ENCODE measurements around the gene ANKRD18B. TPM values are rescaled to one million over a fixed set of nuclear protein-coding genes. Genes with fewer than 3 reads are reported as not detected.
"Not testable (repeated sequence)": the region's sequence is repeated elsewhere in the genome, so short reads cannot be mapped to it uniquely, and the experiment has no call there.

ANKRD18B gene
- 0.65 and 1.1 TPM in 2 replicates for total RNA-seq

DNA sequence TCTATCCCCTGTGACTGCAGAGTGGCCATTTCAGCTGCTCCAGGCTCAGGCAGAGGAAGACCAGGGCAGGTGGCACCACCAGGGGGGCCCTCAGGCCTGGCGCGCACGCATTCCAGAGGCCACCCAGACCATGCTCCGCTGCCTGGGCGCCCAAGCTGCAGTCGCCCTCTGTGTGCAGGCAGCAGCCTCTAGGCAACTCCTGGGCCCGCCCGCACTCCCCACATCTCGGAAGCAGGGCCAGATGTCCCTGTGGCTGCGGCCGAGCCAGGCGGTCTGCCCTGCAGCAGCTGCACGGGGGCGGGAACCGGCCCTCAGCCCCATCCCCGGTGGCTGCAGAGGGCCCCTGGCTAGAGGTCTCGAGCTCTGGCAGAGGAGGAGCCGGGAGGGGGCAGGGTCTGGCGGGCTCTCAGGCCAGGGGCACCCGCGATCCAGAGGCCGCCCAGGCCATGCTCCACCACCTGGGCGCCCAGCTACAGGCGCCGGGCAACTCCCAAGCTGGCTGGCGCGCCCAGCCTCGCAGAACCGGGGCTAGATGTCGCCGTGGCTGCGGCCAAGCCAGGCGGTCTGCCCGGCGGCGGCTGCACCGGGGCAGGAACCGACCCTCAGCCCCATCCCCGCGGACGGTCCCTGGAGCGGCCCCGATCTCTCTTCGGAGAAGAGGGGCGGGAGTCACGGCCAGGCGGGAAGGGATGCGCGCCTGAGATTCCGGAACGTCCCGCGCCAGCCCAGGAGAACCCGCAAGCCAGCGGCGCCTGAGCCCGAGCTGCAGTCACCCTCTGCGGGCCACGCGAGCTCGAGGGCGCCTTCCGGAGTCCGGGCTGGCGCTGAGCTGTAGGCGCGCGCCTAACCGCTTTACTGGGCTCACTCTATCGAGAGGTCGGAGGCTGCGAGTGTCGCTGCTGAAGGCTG lies at the start of gene ANKRD18B:
Gene ANKRD18B, plus strand, starts transcription at position 855 of the 909 bp plus-strand sequence. CDS start 239 bp downstream, outside the sequence.
- H3K36me3 Mint-ChIP-seq (ENCODE audit: low read depth); H3K4me1 Mint-ChIP-seq; intact Hi-C loops (cut with micrococcal nuclease); H3K9me3 Mint-ChIP-seq: not testable (repeated sequence)
- DNase-seq: peak; percentile 88
- peak within 1 kb of the TSS; percentile 88 for H3K4me3 Mint-ChIP-seq
- H3K27ac Mint-ChIP-seq: peak within 1 kb of the TSS; percentile 72
- H3K27me3 Mint-ChIP-seq: peaks cover 60% of the 10 kb centered on the region

DNA sequence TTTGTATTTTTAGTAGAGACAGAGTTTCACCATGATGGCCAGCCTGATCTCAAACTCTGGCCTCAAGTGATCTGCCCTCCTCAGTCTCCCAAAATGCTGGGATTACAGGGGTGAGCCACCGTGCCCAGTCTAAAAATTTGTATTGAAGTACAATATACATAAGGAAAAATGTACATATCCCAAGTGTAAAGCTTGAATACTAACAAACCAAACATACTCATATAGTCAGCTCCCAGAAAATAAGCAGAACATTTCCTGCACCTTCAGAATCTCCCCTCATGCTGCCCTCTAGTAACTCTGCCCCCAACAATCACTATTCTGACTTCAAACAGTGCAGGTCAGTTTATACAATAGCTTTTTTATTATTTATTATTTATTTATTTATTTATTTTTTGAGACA lies 48.7 kb upstream of the ANKRD18B start:
- Mint-ChIP-seq H3K27ac (no peak overlapping the region), H3K36me3 (ENCODE audit: low read depth) (peaks cover 28% of the 10 kb centered on the region), H3K4me1 (peaks cover 15% of the 10 kb centered on the region), H3K27me3 (no peaks in the 10 kb centered on the region), H3K9me3 (no peaks in the 10 kb centered on the region), H3K4me3 (no peak overlapping the region)
- intact Hi-C loops (cut with micrococcal nuclease): no loop called here
- no peak for DNase-seq

DNA sequence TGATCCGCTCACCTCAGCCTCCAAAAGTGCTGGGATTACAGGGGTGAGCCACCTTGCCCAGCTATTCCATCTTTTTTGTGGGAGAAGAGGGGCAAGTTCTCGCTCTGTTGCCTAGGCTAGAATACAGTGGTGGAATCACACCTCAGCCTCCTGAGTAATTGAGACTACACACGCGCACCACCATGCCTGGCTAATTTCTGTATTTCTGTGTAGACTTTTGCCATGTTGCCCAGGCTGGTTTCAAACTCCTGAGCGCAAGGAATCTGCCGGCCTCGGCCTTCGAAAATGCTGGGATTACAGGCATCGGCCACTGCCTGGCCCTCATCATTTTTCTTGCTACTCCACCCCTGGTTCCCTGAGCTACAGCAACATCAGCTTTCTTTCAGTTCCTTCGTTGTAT lies 47.5 kb upstream of the ANKRD18B start:
- peaks cover 11% of the 10 kb centered on the region for H3K4me1 Mint-ChIP-seq
- H3K27ac Mint-ChIP-seq: no peak overlapping the region
- peaks cover 20% of the 10 kb centered on the region for H3K36me3 Mint-ChIP-seq (ENCODE audit: low read depth)
- H3K27me3 Mint-ChIP-seq: no peaks in the 10 kb centered on the region
- no peak overlapping the region for H3K4me3 Mint-ChIP-seq
- no peaks in the 10 kb centered on the region for H3K9me3 Mint-ChIP-seq
- intact Hi-C loops (cut with micrococcal nuclease): no loop called here
- DNase-seq: no peak

- H3K4me1 Mint-ChIP-seq: no peaks in the 10 kb centered on the region
- intact Hi-C loops (cut with micrococcal nuclease): no loop called here
Measured at GRCh38 chr9:33480106-33480505, 43.9 kb upstream of the ANKRD18B start.

DNA sequence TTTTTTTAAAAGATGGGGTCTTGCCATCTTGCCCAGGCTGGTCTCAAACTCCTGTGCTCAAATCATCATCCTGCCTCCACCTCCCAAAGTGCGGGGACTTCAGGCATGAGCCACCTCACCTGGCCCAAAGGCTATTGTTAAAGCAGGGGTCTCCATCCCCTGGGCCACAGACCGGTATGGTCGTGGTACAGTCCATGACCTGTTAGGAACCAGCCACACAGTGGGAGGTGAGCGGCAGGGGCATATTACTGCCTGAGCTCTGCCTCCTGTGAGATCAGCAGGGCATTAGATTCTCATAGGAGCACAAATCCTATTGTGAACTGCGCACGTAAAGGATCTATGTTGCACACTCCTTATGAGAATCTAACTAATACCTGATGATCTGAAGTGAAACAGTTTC lies 43.1 kb upstream of the ANKRD18B start:
- peaks cover 3% of the 10 kb centered on the region for H3K27me3 Mint-ChIP-seq
- H3K27ac Mint-ChIP-seq: no peak overlapping the region
- intact Hi-C loops (cut with micrococcal nuclease): no loop called here
- H3K4me3 Mint-ChIP-seq: no peak overlapping the region
- no peaks in the 10 kb centered on the region for H3K36me3 Mint-ChIP-seq (ENCODE audit: low read depth)
- no peaks in the 10 kb centered on the region for H3K4me1 Mint-ChIP-seq
- no peak for DNase-seq
- no peaks in the 10 kb centered on the region for H3K9me3 Mint-ChIP-seq

More at GRCh38 chr9:33480106-33480505, 43.9 kb upstream of the ANKRD18B start:
- Mint-ChIP-seq H3K27me3 (peaks cover under 1% of the 10 kb centered on the region), H3K4me3 (no peak overlapping the region), H3K9me3 (no peaks in the 10 kb centered on the region), H3K27ac (no peak overlapping the region), H3K36me3 (ENCODE audit: low read depth) (no peaks in the 10 kb centered on the region)
- no peak for DNase-seq

DNA sequence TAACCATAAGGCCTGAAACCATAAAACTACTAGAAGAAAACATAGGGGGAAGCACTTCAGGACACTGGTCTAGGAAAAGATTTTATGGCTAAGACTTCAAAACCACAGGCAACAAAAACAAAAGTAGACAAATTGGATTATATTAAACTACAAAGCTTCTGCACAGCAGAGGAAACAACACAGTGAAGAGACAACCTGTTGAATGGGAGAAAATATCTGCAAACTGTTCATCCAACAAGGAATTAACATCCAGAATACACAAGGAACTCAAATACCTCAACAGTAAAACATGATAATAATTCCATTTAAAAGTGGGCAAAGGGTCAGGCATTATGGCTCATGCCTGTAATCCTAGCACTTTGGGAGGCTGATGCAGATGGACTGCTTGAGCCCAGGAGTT lies 38.7 kb upstream of the ANKRD18B start:
- intact Hi-C loops (cut with micrococcal nuclease): not testable (repeated sequence)

GRCh38 chr9:33489066-33489465 lies 35.0 kb upstream of the ANKRD18B start:
- DNase-seq: no peak
- no peak overlapping the region for H3K27ac Mint-ChIP-seq
- no peak overlapping the region for H3K4me3 Mint-ChIP-seq
- H3K27me3 Mint-ChIP-seq: peaks cover 15% of the 10 kb centered on the region
- intact Hi-C loops (cut with micrococcal nuclease): no loop called here
- no peaks in the 10 kb centered on the region for H3K36me3 Mint-ChIP-seq (ENCODE audit: low read depth)
- H3K9me3 Mint-ChIP-seq: no peaks in the 10 kb centered on the region
- H3K4me1 Mint-ChIP-seq: no peaks in the 10 kb centered on the region

More for the DNA sequence above, 38.7 kb upstream of the ANKRD18B start:
- H3K4me1 Mint-ChIP-seq; DNase-seq; H3K9me3 Mint-ChIP-seq; H3K27ac Mint-ChIP-seq; H3K36me3 Mint-ChIP-seq (ENCODE audit: low read depth); H3K4me3 Mint-ChIP-seq: not testable (repeated sequence)
- peaks cover 13% of the 10 kb centered on the region for H3K27me3 Mint-ChIP-seq

DNA sequence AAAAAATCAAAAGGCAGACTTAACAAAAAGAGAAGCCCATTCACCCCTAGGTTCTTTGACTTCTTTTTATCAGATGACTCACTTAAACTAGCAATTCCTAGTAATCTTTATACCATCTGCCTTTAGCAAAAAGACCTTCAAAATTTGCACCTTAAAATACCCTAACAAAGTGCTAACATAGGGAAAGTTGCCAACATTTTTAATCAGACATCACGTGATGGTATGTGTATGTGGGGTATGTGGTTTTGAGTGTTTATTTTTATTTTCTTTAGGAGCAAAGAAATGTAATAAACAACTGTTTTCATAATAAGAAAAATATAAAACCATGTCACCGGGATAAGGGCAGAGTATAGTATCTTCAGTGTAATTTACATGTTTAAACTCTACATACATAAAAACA lies 30.2 kb upstream of the ANKRD18B start:
- DNase-seq; H3K36me3 Mint-ChIP-seq (ENCODE audit: low read depth); H3K9me3 Mint-ChIP-seq; H3K4me1 Mint-ChIP-seq; intact Hi-C loops (cut with micrococcal nuclease); H3K4me3 Mint-ChIP-seq; H3K27ac Mint-ChIP-seq: not testable (repeated sequence)
- peaks cover 22% of the 10 kb centered on the region for H3K27me3 Mint-ChIP-seq

DNA sequence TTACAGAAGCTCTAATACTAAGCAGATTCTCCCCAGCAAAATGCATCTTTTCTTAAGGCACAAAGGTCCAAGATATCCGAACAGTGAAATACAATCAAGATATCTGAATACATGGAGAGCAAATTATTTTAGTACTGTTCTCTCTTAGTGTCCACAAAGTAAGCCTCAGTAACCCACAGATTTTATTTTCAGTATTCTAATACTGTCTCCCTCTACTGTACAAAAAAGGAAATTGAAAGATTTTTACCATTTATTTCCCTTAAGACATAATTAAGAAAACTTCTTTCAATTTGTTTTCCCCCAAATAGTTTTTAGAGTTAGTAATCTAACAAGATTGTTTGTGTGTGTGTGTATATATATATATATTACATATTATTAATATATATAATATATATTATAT lies 25.7 kb upstream of the ANKRD18B start:
- Mint-ChIP-seq H3K9me3 (no peaks in the 10 kb centered on the region), H3K36me3 (ENCODE audit: low read depth) (no peaks in the 10 kb centered on the region), H3K4me3 (no peak overlapping the region), H3K27ac (no peak overlapping the region), H3K4me1 (no peaks in the 10 kb centered on the region), H3K27me3 (peaks cover 13% of the 10 kb centered on the region)
- no peak for DNase-seq
- intact Hi-C loops (cut with micrococcal nuclease): no loop called here

DNA sequence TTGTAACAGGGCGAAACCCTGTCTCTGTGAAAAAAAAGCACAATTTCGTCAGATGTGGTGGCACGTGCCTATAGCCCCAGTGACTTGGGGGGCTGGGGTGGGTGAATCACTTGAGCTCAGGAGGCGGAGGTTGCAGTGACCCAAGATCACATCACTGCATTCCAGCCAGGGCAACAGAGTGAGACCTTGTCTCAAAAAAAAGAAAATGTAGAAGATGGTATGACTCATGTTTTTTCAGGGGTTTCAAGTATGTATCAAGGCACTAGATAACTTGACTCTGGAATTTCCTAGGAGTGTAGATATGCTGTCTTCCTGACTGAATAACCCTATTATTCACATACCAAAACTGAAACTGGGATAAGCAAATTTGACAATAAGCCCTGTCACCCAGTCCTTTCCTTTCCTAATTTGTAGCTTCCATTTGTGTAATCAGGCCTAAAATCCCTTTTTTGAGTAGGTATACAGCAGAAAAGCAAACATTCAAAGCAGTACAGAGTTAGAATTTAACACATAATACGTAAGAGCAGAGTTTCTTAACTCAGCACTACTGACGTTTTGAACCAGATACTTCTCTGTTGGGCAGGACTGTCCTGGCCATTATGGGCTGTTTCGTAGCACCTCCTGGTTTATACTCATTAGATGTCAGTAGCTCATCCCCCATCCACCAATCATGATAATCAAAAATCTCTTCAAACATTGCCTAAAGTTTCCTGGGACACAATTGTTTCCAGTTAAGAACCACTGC lies 17.3 kb upstream of the ANKRD18B start:
- H3K9me3 Mint-ChIP-seq: no peaks in the 10 kb centered on the region
- H3K27me3 Mint-ChIP-seq: peaks cover 3% of the 10 kb centered on the region
- intact Hi-C loops (cut with micrococcal nuclease): no loop called here
- H3K36me3 Mint-ChIP-seq (ENCODE audit: low read depth): no peaks in the 10 kb centered on the region
- DNase-seq: no peak
- no peak overlapping the region for H3K27ac Mint-ChIP-seq
- H3K4me1 Mint-ChIP-seq: peaks cover 12% of the 10 kb centered on the region
- H3K4me3 Mint-ChIP-seq: no peak overlapping the region

GRCh38 chr9:33510262-33511183 lies 13.5 kb upstream of the ANKRD18B start:
- Mint-ChIP-seq H3K4me1 (peaks cover 12% of the 10 kb centered on the region), H3K27me3 (peaks cover 13% of the 10 kb centered on the region), H3K36me3 (ENCODE audit: low read depth) (no peaks in the 10 kb centered on the region), H3K27ac (peak overlapping the region; percentile 90), H3K9me3 (no peaks in the 10 kb centered on the region), H3K4me3 (peak overlapping the region; percentile 92)
- intact Hi-C loops (cut with micrococcal nuclease): loop anchor here (5.0 kb wide), 1 partner anchor 38 kb away; the partner anchor contains the start of gene NOL6
- DNase-seq: peak; percentile 81

DNA sequence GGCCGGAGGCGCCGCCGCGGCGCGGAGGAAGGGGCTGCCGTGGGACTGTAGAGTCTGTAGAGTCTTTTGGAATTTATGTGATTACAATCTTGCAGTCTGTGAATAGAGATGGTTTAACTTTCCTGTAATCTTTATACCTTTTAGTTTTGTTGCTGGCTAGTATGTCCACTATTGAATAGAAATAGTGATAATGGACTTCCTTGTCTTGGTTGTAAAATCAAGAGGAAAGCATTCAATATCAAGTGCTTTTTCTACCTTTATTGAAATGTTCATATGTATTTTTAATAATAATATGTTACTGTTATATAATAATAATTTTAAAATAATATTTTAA lies 12.9 kb upstream of the ANKRD18B start:
- not testable (repeated sequence) for H3K36me3 Mint-ChIP-seq (ENCODE audit: low read depth); DNase-seq; H3K9me3 Mint-ChIP-seq
- Mint-ChIP-seq H3K4me1 (peaks cover 12% of the 10 kb centered on the region), H3K4me3 (peak overlapping the region; percentile 92), H3K27ac (peak overlapping the region; percentile 90), H3K27me3 (peaks cover 17% of the 10 kb centered on the region)
- intact Hi-C loops (cut with micrococcal nuclease): loop anchor here (5.0 kb wide), 1 partner anchor 39 kb away; the partner anchor contains the start of gene NOL6

DNA sequence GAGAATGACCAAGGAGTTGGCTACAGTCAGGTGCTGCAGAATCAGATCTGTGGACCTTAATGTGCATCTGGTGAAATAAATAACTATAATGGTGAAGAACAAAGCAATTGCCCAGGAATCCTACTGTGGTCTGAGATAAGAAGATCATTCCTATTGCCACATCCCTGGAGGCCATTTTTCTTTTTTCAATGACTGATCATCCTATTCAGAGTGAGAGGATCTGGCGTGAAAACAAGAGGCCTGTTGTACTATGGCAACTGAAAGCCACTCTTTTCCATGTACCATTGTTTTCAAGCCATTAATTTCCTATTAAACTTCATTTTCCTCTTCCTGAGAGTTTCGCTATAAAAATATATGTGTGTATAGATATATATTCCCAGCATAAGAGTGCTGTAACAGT lies 11.5 kb upstream of the ANKRD18B start:
- not testable (repeated sequence) for H3K4me1 Mint-ChIP-seq; H3K9me3 Mint-ChIP-seq; H3K27ac Mint-ChIP-seq; H3K36me3 Mint-ChIP-seq (ENCODE audit: low read depth); H3K4me3 Mint-ChIP-seq
- H3K27me3 Mint-ChIP-seq: peaks cover 17% of the 10 kb centered on the region
- intact Hi-C loops (cut with micrococcal nuclease): loop anchor here (5.0 kb wide), 1 partner anchor 40 kb away; the partner anchor contains the start of gene NOL6
- peak; percentile 34 for DNase-seq

All from activated CD4-positive, alpha-beta T cell treated with anti-CD3 and anti-CD28 coated beads, Interleukin-2, amount 10 ng/mL, durations not matched to agents 24 days and 14 days (primary cell).